Measurements from ENCODE around the gene EML6. TPM values are rescaled to one million over a fixed set of nuclear protein-coding genes. Genes with fewer than 3 reads are reported as not detected.

Gene EML6
- total RNA-seq, 3 donors from 2014 or later, result 3.4 to 7.3 (median 5.3) TPM

GRCh38 chr2:54902763-54903162 lies 179.3 kb downstream of the EML6 start:
- peaks cover 4% of the 10 kb centered on the region for H3K4me1 ChIP-seq (ENCODE audit: low read depth)
- intact Hi-C loops (cut with DNase I, micrococcal nuclease), result no loop called here
- H3K36me3 ChIP-seq (ENCODE audit: low read depth), result no peaks in the 10 kb centered on the region
- DNase-seq, result no peak
- no peak for ATAC-seq
- H3K9me3 ChIP-seq, result no peaks in the 10 kb centered on the region
- TF ChIP-seq, protein P1, sequence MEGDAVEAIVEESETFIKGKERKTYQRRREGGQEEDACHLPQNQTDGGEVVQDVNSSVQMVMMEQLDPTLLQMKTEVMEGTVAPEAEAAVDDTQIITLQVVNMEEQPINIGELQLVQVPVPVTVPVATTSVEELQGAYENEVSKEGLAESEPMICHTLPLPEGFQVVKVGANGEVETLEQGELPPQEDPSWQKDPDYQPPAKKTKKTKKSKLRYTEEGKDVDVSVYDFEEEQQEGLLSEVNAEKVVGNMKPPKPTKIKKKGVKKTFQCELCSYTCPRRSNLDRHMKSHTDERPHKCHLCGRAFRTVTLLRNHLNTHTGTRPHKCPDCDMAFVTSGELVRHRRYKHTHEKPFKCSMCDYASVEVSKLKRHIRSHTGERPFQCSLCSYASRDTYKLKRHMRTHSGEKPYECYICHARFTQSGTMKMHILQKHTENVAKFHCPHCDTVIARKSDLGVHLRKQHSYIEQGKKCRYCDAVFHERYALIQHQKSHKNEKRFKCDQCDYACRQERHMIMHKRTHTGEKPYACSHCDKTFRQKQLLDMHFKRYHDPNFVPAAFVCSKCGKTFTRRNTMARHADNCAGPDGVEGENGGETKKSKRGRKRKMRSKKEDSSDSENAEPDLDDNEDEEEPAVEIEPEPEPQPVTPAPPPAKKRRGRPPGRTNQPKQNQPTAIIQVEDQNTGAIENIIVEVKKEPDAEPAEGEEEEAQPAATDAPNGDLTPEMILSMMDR (IDR thresholded peaks at IDR 0.05), result no peak
- H3K4me3 ChIP-seq, result no peak overlapping the region

GRCh38 chr2:54903736-54904554 lies 180.5 kb downstream of the EML6 start:
- intact Hi-C loops (cut with DNase I, micrococcal nuclease), result no loop called here

DNA sequence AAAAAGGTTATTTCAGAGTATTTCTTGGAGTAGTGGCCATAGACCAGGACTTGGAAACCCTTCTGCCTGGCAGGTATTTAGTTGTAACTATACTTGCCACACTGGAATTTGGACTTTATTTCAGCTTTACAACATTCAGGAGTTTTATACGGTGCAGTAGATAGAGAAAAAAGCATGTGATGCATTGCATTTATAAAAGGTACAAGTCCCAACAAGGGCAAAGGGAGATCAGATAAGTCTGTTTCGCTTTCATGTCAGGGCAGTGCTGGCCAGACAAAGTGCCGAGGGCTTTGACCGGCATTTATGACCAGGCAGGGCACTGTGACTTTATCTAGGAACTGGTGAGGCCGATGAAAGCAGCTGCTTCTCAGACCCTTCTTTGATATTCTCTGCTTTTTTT lies 181.4 kb downstream of the EML6 start:
- Histone ChIP-seq H3K9me3 (no peaks in the 10 kb centered on the region), H3K36me3 (ENCODE audit: low read depth) (no peaks in the 10 kb centered on the region), H3K4me3 (no peak overlapping the region), H3K4me1 (ENCODE audit: low read depth) (peaks cover 4% of the 10 kb centered on the region)
- ATAC-seq (peak; percentile 84), DNase-seq (peak; percentile 73 to 75 (median 75))
- TF ChIP-seq, protein P1 (IDR thresholded peaks at IDR 0.05), result no peak
- intact Hi-C loops (cut with DNase I, micrococcal nuclease), result no loop called here

More at GRCh38 chr2:54903736-54904554, 180.5 kb downstream of the EML6 start:
- Histone ChIP-seq H3K9me3 (no peaks in the 10 kb centered on the region), H3K36me3 (ENCODE audit: low read depth) (no peaks in the 10 kb centered on the region), H3K4me3 (no peak overlapping the region), H3K4me1 (ENCODE audit: low read depth) (peaks cover 4% of the 10 kb centered on the region)
- peak; percentile 89 for ATAC-seq
- DNase-seq, result peak; percentile 44 to 73 (median 51)
- TF ChIP-seq, protein P1 (IDR thresholded peaks at IDR 0.05), result no peak

GRCh38 chr2:54906716-54907115 lies 183.3 kb downstream of the EML6 start:
- DNase-seq (no peak), ATAC-seq (no peak)
- TF ChIP-seq, protein P1 (IDR thresholded peaks at IDR 0.05), result no peak
- H3K36me3 ChIP-seq (ENCODE audit: low read depth), result no peaks in the 10 kb centered on the region
- no peaks in the 10 kb centered on the region for H3K9me3 ChIP-seq
- intact Hi-C loops (cut with DNase I, micrococcal nuclease), result no loop called here
- H3K4me3 ChIP-seq, result no peak overlapping the region
- peaks cover 4% of the 10 kb centered on the region for H3K4me1 ChIP-seq (ENCODE audit: low read depth)

DNA sequence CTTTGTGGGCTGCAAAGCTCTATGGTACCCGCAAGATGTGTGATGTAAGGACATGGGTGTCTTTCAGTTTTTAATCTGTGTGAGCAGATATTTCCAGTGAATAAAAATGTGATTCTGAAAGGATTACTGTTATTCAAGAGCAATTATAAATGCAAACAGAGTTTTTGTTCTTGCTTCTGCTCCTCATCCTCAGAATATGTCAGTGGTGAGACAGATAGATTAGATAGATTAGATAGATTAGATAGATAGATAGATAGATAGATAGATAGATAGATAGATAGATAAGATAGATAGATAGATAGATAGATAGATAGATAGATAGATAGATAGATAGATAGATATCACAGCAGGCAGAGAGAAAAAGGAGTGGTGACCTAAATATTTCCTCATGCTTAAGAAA lies 184.2 kb downstream of the EML6 start:
- Histone ChIP-seq H3K4me3 (no peak overlapping the region), H3K9me3 (no peaks in the 10 kb centered on the region), H3K4me1 (ENCODE audit: low read depth) (peaks cover 4% of the 10 kb centered on the region), H3K36me3 (ENCODE audit: low read depth) (no peaks in the 10 kb centered on the region)
- TF ChIP-seq, protein P1 (IDR thresholded peaks at IDR 0.05), result no peak
- DNase-seq, result no peak
- intact Hi-C loops (cut with DNase I, micrococcal nuclease), result no loop called here
- no peak for ATAC-seq

Measured in mucosa of descending colon (tissue), 3 donors.